Stimulated activated CD8-positive, alpha-beta memory T cell treated with anti-CD3 and anti-CD28 coated beads, Interleukin-4, amount 100 ng/mL, for 24 hours (primary cell): ENCODE data around the gene CST7.

Source experiments
- DNase-seq: peaks from one replicate; pipeline ENCODE4 v3.0.0-alpha.2; 2020; ENCODE audit warnings: low read depth

The CST7 gene

GRCh38 chr20:24964506-24964840 lies 15.4 kb downstream of the CST7 start:
- no peak for DNase-seq

DNA sequence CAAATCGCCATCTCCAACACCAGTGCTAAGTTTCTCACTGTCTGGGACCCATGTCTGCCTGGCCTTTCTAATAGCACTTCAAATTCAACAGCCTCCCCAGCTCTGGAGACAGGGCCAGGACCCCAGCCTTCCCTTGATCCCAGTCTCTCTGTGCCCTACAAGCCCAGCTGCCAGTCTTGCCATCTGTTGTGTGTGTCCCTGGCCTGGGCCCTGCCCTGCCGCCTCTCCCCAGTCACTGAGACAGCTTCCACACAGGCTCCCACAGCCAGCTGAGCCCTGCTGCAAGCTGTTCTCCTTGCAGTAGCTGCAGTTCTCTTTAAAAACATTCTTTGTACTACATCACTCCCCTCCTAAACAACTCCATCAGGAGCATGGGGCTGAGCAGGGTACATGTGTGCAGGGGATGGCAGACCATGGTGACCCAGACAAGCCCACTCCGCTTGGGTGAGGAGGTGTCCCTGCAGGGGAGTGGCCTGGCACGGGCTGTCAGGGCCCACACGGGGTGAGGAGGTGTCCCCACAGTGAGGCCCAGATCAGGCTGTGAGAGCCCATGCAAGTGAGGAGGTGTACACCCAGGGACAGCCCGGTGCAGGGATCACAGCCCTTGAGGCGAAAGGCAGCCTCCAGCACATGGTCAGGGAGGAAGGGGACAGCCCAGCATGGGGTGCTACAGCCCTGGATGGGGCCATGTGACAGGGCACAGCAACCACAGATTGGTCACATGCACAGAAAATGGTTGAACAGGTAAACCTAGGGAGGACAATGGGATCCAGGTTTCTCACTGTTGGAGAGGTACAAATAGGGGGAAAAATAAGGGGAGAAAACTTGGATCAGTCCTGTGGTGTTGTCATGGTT lies 16.2 kb downstream of the CST7 start:
- DNase-seq = no peak

- no peak for DNase-seq
These were observed 17.4 kb downstream of the CST7 start for GRCh38 chr20:24966317-24967012.

DNA sequence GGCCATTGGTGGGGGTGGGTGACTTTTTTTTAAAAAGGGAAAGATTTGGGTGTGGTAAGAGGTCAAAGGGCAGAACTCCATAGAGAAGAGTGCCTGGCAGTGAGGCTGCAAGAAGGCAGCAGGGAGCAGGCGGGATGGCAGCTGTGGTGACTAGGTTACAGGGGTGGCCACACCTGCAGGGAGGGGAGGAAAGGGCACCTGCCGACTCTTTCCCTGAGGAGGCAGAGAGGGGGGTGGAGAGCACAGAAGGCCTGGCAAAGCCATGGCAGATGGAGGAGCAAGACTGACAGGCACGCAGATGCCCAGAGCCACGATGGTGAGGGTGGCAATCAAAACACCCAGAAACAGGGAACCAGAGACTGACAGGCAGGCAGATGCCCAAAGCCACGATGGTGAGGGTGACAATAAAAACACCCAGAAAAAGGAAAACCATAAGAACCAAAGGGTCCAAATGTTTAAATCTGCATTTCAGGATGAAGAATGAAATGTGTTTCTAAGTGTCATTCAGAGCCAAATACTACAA lies 19.3 kb downstream of the CST7 start:
- no peak for DNase-seq

- DNase-seq = no peak
These were observed 20.3 kb downstream of the CST7 start for GRCh38 chr20:24969186-24970029.

GRCh38 chr20:24970030-24970553 lies 21.0 kb downstream of the CST7 start:
- no peak for DNase-seq

- no peak for DNase-seq
These were observed 21.7 kb downstream of the CST7 start for GRCh38 chr20:24970754-24971153.

GRCh38 chr20:24971376-24972101 lies 22.5 kb downstream of the CST7 start:
- DNase-seq = no peak

- no peak for DNase-seq
These were observed 23.3 kb downstream of the CST7 start for GRCh38 chr20:24972341-24972740.

- DNase-seq = no peak
These were observed 28.3 kb downstream of the CST7 start for GRCh38 chr20:24977336-24977735.

- no peak for DNase-seq
These were observed 28.7 kb downstream of the CST7 start for GRCh38 chr20:24977797-24978196.

- no peak for DNase-seq
These were observed 29.4 kb downstream of the CST7 start for GRCh38 chr20:24978513-24978912.

- no peak for DNase-seq
These were observed 30.2 kb downstream of the CST7 start for GRCh38 chr20:24979036-24979960.

DNA sequence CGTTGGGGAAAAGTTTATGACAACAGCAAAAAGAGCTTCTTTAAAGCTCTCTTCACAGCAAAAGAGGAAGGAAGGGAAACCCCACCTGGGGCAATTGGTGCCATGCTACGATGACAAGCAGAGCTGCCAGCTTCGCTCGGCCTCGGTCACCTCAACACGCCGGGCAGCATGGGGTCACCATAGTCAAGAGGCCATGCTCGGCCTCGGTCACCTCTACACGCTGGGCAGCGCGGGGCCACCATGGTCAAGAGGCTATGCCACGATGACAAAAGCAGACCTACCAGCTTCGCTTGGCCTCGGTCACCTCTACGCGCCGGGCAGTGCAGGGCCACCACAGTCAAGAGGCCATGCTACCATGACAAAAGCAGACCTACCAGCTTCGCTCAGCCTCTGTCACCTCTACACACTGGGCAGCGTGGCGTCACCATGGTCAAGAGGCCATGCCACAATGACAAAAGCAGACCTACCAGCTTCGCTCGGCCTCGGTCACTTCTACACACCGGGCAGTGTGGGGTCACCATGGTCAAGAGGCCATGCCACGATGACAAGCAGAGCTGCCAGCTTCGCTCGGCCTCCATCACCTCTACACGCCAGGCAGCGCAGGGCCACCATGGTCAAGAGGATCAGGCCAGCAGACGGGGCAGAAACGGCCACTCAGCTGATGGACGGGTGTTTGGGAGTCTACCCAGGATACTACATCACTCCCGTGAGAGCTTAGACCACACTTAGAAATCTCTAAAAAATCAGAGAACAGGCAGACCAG lies 31.4 kb downstream of the CST7 start:
- no peak for DNase-seq

- no peak for DNase-seq
These were observed 32.2 kb downstream of the CST7 start for GRCh38 chr20:24981282-24981681.

DNA sequence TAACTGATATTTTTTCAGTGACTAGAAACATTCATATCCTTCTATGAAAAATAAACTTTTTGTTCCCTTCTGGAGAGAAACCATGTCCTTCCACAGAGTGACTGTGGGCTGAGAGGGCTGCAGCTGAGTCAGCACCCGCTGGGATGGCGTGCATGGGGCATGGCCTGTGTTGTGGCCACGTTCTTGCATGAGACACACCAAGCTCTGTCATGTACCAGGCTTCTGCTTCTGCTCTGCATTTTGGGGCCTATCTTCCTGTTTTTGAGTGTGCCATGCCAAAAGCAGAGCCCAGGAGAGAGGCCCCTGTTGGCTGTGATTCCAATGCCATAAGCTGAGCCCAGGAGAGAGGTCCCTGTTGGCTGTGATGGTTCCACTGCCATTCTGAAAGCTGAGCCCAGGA lies 32.7 kb downstream of the CST7 start:
- DNase-seq = no peak

DNA sequence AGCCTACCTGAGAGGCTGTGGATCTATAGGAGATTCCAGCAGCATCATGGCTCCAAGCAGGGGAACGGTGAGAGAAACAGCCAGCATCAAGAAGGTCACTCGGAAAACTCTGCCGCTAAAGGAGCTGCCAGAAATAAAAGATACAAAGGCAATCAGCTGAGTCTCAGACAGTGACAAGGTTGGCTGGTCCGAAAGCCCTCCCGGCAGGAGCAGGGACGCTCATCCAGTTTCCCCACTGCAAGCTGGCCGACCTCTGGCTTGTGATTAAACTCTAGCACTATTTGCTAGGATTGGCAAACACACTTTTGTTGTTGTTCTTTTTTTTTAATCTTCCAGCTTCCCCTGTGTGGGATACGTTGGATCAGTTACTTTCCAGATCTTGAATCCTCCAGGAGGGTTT lies 34.8 kb downstream of the CST7 start:
- no peak for DNase-seq

- DNase-seq = no peak
These were observed 36.0 kb downstream of the CST7 start for GRCh38 chr20:24984961-24985640.

GRCh38 chr20:24985802-24986201 lies 36.7 kb downstream of the CST7 start:
- no peak for DNase-seq
